Adipose tissue (tissue), 3 donors: ENCODE results near the gene SORCS2. TPM values are rescaled to one million over a fixed set of nuclear protein-coding genes. Genes with fewer than 3 reads are reported as not detected.

ENCODE experiments used
- H3K27ac ChIP-seq: one replicate; pipeline ENCODE4 v1.5.1; 2013; ENCODE audit warnings: low read depth, low read length
- WGBS, 3 donors: extraction: QIAGEN DNeasy Blood & Tissue Kit; methylation state at CpG; one replicate each; pipeline ENCODE4 v1.1.7; 2013; 5-methylcytosine and 5-hydroxymethylcytosine counted together
- polyA plus RNA-seq, 3 donors: library from polyadenylated mRNA; stranded (reverse); fragments of 200-250 nt; gene quantifications; one replicate each; pipeline ENCODE4 v1.2.3, GENCODE V29; 2013
- donor health status: healthy with polysubstance abuse.
- donor health status: Bipolar disorder and iron deficiency.
- donor health status: healthy.

The SORCS2 gene
- polyA plus RNA-seq, 3 donors: 0.22 to 2.2 (median 0.83) TPM

DNA sequence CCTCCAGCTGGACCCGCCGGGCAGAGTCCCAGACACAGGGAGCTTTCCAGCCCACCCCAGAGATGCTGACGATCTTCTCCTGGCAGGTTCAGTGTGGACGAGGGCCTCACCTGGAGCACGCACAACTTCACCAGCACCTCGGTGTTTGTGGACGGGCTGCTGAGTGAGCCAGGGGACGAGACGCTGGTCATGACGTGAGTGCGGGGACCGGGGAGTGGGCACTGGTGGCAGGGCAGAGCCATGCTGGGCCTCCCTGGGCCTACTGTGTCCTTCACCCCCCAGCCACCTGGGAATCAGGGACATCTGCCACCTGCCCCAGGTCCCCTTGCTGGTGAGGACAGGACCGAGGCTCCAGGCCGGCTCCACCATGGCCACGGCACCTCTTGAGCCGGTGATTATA is 511.8 kb downstream of the SORCS2 start:
- WGBS, 3 donors: 78 to 96% (median 94%) methylated on average over 16 of the region's 16 CpGs
- no peak overlapping the region for H3K27ac ChIP-seq

DNA sequence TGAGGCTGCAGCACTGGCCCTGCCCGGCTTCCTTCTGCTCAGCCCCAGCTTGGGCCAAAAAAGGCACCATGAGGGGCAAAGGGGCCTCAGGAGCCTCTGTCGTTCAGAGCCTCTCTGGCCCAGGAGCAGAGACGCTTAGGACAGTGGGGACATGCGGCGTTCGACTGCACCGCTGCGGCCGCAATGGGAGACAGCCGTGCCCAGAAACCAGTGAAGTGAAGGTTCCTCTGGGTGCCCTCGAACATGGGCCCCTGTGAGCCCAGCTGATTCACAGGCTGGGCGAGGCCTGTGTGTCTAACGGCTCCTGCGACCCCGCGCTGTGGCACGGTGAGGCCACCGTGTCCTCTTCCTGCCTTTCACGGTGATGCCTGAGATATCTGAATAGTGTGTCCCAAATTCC is 512.3 kb downstream of the SORCS2 start:
- WGBS, 3 donors: 82 to 84% (median 84%) methylated on average over 19 of the region's 19 CpGs
- no peak overlapping the region for H3K27ac ChIP-seq

DNA sequence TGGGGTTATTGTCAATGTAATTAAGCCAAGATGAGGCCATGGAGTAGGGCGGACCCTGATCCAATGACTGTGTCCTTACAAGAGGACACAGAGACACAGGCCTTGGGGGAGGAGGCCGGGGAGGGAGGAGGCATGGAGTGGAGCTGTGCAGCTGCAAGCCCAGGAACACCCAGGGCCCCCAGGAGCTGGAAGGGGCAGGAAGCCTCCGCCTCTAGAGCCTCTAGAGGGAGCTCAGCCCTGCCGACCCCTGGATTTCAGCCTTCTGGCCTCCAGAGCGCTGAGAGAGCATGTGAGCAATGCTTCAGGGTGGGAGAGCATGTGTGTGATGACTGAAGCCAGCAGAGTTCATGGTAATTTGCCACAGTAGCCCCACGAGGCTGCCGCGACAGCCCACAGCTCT is 512.7 kb downstream of the SORCS2 start:
- WGBS, 3 donors: 53 to 66% (median 59%) methylated on average over 8 of the region's 8 CpGs

DNA sequence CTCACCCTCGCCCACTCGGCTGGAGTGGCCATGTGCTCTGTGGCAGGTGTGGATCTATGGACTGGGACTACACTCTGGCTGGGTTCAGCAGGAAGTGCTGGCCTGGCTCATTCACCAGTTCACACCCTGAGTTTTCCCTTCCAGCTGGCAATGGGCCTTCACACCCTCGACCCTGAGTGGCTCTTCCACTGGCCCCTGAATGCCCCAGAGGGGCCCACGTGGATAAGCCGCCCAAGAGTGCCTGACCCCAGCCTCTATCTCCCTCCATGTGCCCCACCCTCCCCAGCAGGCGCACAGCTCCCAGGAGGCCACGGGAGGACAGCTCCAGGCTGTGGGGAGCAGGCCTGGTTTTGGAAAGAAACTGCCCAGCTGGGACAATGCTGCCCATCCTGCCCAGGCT is 513.3 kb downstream of the SORCS2 start:
- no peak overlapping the region for H3K27ac ChIP-seq
- 40 to 49% (median 44%) methylated on average over 7 of the region's 7 CpGs for WGBS, 3 donors

More for the DNA sequence above, 512.7 kb downstream of the SORCS2 start:
- H3K27ac ChIP-seq: no peak overlapping the region

DNA sequence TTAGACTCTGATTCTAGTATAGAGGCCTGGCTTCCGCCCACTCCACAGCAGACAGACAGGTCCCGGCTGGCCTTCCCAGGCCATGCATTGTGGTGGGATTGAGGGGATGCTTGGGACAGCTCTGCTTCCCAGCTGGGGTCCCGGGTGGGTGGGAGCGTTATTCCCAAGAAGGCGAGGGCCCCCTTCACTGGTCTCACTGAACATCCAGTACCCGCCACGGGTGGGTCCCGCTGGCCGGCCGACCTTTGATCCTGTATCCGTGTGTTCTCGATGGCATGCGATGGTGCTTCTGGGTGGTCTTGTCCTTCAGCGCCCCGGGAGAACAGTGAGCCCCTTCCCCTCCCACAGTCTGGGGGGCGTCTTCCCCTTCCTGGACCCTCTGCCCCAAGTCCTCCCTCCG is 515.9 kb downstream of the SORCS2 start:
- no peak overlapping the region for H3K27ac ChIP-seq
- WGBS, 3 donors: 70 to 84% (median 83%) methylated on average over 17 of the region's 17 CpGs

DNA sequence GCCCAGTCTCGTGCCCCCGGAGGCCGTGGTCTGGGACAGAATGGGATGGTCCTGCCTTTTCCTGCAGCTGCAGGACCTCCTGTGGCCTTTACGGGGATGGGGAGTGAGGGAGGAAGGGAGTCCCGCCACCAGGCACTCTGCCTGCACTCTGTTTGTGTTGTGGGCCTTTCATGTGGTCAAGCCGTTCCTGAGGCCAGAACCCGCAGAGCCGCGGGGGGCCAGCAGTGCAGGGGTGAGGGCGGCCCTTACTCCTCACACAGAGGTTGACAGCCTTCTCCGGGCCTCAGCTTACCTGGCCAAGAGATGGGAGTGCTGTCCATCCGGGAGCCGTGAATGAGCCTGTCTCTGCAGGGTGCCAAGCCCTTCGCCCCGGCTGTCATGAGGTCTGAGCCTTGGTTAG is 516.6 kb downstream of the SORCS2 start:
- 55 to 59% (median 55%) methylated on average over 15 of the region's 15 CpGs for WGBS, 3 donors

DNA sequence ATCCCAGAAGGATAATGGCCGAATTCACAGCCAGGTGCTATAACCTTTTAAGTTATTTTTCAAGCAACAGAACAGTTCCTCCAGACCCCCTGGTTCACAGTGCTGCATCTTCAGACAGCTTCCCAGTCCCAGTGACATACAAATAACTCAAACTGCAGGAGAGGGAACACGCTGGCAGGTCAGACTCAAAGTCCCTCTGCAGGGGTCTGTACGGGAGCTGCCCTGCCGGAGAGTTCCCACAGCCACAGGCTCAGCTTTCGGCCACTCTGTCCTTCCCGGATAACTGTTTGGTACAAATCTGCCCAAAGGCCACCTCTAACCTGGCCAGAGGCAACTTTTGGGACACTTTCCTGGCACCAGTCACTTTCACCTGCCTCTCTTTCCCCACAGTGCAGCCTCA is 517.1 kb downstream of the SORCS2 start:
- H3K27ac ChIP-seq: no peak overlapping the region
- 75 to 89% (median 87%) methylated on average over 6 of the region's 6 CpGs for WGBS, 3 donors

More for the DNA sequence above, 516.6 kb downstream of the SORCS2 start:
- no peak overlapping the region for H3K27ac ChIP-seq

DNA sequence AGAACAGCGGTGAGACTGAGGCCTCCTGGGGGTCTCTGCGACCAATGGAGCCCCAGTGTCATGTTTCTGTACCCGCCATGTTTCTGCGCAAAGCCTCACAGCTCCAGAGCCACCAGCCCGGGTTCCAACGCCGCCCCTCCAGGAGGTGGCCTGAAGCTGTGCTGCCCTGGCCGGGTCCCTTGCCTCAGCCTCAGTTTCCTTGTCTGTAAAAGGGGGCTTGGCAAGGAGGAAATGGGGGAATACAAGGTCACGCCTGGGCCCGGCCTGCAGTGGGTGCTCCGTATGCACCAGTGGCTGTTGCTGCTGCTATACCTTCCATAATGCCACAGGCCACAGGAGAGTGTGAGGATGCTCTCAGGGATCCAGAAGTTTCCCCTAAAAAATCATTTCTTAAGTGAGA is 517.8 kb downstream of the SORCS2 start:
- no peak overlapping the region for H3K27ac ChIP-seq
- WGBS, 3 donors: 86 to 94% (median 93%) methylated on average over 11 of the region's 11 CpGs

DNA sequence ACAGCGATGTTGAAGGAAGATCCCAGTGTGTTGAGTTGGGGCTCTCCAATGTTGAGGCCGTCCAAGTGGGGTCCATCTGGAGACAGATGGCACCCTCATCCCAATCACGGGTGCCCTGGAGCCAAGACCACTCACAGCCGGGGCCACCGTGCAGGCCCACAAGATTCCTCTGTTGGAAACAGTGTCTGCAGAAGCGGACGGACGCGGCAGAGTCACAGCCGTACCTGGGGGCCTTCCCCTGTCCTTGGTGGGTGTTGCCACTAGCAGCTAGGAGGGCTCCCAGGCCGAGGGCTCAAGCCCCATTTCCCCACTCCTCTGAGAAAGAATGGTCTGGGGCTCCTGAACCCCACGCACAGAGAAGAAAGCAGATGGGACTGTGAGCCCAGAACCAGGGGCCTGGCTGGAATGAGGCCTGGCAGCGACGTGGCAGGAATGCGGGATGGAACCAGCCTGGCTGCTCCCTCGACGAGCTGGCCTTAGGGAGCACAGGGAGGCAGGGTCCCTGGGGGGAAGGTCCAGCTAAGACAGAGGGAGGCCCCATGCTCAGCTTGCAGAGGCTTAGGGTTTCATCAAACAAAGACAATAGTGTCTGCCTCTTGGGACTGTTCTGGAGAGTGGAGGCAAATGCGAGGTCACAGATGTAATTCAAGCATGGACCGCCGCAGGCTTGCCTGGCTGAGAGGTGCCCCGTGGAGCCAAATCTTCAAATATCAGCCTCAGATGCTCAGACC is 518.4 kb downstream of the SORCS2 start:
- WGBS, 3 donors: 81 to 91% (median 90%) methylated on average over 21 of the region's 21 CpGs
- H3K27ac ChIP-seq: no peak overlapping the region

DNA sequence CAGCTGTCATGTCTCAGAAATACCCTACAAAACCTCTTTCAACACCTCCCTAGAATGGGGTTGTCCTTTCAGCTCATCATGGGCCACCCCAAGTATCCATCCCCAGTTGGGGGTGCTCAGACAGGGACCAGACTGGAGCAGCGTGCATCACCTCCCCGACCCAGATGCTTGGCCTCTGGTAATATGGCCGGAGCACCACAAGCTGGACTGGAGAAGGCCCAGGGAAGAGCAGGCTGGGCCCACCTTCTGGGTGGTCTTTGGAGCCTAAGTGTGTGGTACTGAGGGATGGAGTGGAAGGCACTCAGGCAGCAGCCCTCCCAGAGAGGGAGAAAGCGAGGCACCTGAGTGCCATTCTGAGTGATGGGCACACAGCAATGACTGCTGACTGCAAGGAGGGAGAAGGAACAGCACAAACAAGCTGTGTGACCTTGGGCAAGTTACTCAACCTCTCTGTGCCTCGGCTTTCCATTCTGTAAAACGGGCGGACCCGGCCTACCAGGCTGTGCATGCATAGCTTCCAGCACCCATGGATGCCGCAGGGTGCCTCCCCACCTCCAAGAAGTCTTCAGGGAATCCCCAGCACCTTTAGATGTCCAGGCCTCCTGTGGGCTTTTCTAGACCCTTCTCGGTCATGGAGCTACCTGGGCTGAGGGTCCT is 519.1 kb downstream of the SORCS2 start:
- H3K27ac ChIP-seq: no peak overlapping the region
- 90 to 96% (median 92%) methylated on average over 10 of the region's 10 CpGs for WGBS, 3 donors

DNA sequence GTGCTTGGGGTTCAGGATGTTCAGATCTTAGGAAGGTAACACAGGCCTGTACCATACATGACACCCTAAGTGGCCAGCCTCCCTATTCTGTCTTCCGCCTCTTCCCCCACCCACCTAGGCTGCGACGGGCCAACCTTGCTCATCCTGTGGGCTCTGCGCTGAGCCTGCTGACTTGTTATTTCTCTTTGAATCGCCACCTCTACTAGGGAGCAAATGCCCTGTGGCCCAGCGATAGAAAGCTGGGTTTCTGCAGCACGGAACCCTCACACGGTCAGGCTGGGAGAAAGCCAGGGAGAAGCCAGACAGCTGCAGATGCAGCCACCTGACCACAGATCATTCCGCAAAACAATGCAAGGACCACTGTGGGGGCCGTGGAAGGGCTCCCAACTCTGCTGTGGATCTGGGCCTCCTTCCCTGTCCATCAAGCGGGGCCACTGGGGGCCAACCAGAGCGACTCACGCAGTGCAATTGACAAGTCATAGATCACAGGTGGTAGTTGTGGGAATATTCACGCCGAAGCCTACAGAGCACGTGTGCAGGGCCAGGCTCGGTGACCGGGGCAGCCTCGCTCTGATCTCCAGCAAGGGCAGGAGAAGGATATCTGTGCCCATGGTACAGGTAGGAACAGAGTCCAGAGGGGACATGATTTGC is 519.8 kb downstream of the SORCS2 start:
- WGBS, 3 donors: 70 to 95% (median 93%) methylated on average over 19 of the region's 19 CpGs
- no peak overlapping the region for H3K27ac ChIP-seq

DNA sequence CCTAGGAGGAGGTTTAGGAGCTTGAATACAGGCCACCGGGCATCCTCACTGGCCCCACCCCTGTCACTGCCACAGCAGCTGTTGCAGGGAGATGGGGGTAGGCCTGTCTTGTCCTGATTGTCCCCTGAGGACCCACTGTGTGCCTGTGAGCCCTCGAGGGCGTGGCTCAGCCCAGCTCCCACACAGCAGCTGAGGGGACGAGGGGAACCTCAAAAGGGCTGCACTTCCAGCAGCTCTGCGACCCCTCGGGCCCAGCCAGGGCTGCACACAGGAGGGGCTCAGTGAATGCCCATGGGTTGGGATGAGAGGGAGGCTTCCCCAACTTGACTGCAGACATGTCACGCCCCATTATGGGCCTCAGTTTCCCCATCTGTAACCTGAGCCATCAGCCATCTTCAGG is 521.4 kb downstream of the SORCS2 start:
- no peak overlapping the region for H3K27ac ChIP-seq
- 82 to 86% (median 83%) methylated on average over 6 to 7 of the region's 7 CpGs for WGBS, 3 donors

DNA sequence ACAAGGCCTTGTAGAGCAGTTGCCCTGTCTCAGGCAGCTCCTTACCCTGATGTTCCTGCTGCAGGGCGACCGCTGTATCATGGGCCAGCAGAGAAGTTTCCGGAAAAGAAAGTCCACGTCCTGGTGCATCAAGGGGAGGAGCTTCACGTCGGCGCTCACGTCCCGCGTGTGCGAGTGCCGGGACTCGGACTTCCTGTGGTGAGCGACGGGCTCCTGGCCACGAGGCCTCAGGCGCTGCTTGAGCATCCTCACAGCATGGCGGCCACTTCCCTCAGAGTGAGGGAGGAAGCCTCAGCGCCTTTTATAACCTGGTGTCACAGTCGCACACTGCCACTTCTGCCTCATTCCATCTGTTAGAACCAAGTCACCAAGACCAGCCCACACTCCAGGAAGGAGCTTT is 521.8 kb downstream of the SORCS2 start:
- 93 to 97% (median 95%) methylated on average over 20 of the region's 20 CpGs for WGBS, 3 donors
- H3K27ac ChIP-seq: no peak overlapping the region

DNA sequence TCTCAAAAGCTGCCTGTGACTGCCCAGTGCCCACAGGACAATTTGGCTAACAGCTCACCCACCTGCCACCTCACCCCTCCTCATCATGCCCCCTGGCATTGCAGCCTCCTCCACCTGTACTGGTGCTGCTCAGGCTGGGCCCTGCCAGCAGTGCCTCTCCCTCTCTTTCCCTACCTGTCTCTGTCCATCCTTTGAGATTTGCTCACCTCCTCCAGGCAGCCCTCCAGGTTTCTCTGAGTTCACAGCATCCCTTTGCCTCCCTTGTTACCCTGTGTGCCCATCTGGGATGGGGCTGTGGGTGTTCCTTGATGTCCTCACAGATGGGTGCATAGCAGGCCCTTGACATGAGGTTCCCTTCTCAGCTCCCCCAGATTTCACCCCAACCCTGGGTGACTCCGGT is 522.4 kb downstream of the SORCS2 start:
- WGBS, 3 donors: 97 to 100% (median 100%) methylated on average over 1 of the region's 1 CpG
- H3K27ac ChIP-seq: no peak overlapping the region

DNA sequence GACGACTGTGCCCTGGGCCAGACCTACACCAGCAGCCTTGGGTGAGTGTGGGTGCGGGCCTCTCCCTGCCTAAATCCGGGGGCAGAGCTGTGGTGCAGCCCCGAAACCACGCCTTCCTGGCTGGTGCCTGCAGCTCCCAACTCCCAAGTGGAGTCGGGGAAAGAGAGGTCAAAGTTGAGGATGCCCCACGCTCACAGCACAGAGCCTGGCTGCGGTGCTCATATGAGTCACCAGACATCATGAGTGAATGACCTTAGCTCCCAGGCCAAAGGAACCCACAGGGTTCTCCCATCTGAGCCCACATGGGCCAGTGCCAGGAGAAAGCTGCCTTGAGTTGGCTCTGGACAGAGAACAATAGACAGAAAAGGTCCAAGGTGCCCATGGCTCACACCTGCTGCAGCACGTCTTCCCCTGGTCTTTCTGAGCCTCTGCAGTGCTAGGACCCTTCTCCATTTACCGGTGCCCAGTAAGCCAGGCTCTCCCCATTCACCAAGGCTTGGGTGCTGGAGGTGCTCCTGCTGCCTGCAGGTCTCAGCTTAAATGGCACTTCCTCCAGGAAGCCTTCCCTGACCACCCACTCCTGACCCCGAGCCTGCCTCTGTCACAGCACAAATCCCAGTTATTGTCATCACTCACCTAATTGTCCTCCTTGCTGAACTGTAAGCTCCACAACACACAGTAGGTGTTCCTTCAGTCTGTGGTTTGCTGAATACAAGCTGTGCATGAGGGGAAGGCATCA is 523.1 kb downstream of the SORCS2 start:
- H3K27ac ChIP-seq: no peak overlapping the region
- 76 to 82% (median 82%) methylated on average over 10 to 11 of the region's 11 CpGs for WGBS, 3 donors

DNA sequence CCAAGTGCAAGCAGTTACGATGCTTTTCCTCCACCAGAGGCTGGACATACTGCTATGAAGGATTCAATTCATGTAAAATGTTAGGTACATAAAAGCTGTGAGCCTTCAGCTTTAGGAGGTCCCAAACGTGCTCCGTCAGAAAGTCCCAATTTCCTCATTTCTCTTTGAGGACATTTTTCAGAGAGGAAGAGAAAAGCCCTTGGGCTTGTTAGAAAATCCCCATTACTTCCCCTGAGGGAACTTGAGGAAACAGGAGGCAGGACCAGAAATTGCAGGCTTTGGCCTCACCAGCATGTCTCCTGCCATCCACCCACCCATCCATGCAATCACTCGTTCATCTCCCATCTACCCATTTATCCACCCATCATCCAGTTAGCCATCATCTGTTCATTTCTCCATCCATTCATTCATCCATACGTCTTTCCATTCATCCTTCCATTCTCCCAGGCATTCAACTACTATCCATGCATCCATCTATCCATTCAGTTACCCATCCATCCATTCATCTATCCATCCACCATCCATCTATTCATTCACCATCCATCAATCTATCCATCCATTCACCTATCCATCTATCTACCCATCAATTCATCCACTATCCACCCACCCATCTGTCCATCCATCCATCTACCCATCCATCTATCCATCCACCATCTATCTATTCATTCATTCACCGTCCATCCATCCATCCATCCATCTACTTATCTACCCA is 523.8 kb downstream of the SORCS2 start:
- no peak overlapping the region for H3K27ac ChIP-seq
- 56 to 66% (median 62%) methylated on average over 6 of the region's 6 CpGs for WGBS, 3 donors

DNA sequence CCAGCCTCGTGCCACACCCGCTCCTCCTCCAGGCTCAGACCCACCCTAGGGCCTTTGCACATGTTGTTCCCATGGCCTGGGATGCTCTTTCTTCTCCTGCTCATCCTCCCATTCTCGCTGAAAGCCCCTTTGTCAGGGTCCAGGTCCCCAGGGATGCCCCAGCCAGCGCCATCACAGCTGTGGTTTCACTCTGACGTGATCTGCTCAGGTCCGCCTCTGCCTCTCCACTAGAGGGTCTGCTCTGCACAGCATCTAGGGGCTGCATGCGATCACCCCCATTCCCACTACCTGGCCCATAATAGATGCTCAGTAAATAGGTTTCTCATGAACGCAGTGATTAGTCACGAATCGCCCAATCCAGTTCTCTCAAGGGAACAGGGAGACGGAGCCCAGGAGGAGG is 524.8 kb downstream of the SORCS2 start:
- WGBS, 3 donors: 80 to 92% (median 90%) methylated on average over 11 of the region's 11 CpGs
- no peak overlapping the region for H3K27ac ChIP-seq

DNA sequence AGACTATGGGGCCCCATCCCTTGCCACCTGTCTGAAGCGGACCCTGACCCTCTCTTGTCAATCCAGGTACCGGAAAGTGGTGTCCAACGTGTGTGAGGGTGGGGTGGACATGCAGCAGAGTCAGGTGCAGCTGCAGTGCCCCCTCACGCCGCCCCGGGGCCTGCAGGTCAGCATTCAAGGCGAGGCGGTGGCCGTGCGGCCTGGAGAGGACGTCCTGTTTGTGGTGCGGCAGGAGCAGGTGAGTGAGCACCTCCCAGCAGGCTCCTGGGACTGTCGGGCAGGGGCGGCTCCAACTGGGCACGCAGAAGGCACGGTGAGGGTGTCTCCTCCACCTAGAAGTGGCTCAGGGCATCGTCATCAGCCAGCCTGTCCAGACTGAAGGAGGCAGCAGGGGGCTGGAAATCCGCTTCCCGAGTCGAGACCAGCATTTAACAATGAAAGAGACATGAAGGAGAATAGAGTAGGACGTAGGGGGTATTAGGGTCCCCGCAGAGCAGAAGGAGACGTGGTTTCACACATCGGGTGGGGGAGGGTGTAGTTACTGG is 525.7 kb downstream of the SORCS2 start:
- 51 to 78% (median 77%) methylated on average over 24 of the region's 24 CpGs for whole genome bisulfite sequencing, 3 donors

More for the DNA sequence above, 525.7 kb downstream of the SORCS2 start:
- no peak overlapping the region for H3K27ac ChIP-seq
